DMS79 treated with DMSO at 0.1 percent for 48 hours (cell line): ENCODE measurements around the gene MACROD2.
"Not testable (repeated sequence)": the region's sequence is repeated elsewhere in the genome, so short reads cannot be mapped to it uniquely, and the experiment has no call there.

Source experiments
- DNase-seq: peaks from one replicate; lab custom pipeline; 2025; lab: John Stamatoyannopoulos, UW

Gene MACROD2

DNA sequence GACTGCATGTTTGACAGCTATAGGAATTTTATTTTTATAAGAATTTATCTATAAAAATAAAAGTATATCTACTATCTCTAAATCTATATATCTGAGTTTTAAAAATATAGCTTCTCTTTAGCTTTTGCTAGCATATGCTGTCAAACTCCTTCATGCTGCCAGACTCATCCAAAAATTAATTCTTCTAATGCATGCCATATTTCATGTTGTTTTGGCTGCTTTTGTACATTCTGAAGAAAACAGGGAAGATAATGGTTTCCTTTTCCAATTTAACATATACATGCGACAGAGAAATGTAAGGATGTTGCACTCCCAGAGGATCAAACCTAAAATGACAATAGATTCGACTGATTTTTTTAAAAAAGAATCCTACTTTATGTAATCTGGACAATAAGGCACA is 919.3 kb downstream of the MACROD2 start:
- no peak for DNase-seq

GRCh38 chr20:14915356-14915755 is 920.0 kb downstream of the MACROD2 start:
- no peak for DNase-seq

DNA sequence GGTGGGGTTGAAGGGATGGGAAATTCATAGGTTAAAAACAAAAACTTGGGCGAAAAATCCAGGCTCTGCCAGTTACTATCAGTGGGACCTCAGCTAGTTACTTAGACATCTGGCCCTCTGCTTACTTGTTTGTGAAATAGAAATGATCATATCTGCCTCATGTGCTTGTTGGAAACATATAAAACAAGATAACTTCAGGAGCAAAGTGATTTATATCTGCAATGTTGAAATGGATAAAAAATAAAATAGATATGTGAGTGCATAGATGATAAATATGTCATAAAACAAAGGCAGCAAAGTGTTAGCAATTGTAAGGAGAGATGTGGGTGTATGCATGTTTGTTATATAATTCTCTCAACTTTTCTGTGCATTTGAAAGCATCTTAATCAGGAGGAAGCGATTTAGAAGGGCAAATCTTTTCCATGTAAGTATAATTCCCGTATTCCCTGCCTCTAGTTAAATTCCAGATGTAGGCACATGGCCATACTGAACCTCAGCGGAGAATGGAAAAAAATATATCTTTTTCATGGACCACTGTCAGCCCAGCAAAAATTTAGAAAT is 921.1 kb downstream of the MACROD2 start:
- DNase-seq: no peak

DNA sequence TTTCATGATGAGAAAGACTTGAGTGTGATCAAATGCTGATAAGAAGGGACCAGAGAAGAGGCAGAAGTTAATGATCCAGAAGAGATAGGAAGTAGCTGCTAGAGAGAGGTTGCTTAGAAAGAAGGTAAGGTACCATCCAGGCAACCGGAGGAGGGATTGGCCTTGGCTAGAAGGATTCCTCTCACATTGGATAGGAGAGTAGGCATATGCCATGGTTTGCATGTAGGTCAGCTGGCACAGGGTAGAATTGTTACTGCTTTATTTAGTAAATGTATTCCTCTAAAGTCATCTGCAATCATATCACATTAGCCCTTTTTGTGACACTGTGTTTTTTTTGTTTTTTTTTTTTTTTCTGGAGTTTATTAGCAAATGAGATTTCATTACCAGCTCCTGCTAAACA is 923.0 kb downstream of the MACROD2 start:
- no peak for DNase-seq

DNA sequence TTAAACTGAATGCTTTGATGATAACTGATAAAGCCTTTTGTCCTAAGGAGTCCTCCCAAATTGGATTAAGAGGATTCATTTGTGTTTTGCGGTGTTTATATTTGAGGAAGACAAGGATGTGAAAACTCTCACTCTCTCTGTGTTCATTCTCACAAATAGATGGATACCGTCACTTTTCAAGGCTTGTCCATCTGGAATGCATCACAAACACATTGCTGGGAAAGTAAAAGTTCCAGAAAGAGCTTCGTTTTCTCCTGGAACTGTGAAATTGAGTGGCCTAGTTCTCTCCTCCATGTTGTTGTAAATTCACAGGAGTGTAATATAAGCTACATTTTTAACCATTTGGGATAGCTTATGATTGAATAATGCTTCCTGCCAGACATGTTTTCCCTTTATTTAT is 923.7 kb downstream of the MACROD2 start:
- no peak for DNase-seq

GRCh38 chr20:14919501-14920081 is 924.3 kb downstream of the MACROD2 start:
- no peak for DNase-seq

DNA sequence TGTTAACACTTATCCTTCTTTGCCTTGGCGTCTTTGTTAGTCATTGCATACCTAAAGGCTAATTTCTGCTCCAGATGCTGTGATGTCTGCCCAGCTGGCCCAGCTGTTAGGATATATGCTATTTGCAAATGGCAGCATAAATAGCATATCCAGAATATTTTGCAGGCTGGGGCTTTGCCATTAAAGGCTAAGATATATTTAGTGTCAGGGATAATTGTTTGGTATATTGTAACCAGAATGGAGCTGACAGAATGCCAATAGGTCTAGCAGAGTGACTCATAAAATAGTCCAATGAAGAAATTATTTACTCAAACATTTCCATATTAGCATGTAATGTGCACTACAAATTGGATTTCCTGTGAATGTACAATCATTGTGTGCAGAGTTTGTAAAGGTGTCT is 926.2 kb downstream of the MACROD2 start:
- DNase-seq: no peak

DNA sequence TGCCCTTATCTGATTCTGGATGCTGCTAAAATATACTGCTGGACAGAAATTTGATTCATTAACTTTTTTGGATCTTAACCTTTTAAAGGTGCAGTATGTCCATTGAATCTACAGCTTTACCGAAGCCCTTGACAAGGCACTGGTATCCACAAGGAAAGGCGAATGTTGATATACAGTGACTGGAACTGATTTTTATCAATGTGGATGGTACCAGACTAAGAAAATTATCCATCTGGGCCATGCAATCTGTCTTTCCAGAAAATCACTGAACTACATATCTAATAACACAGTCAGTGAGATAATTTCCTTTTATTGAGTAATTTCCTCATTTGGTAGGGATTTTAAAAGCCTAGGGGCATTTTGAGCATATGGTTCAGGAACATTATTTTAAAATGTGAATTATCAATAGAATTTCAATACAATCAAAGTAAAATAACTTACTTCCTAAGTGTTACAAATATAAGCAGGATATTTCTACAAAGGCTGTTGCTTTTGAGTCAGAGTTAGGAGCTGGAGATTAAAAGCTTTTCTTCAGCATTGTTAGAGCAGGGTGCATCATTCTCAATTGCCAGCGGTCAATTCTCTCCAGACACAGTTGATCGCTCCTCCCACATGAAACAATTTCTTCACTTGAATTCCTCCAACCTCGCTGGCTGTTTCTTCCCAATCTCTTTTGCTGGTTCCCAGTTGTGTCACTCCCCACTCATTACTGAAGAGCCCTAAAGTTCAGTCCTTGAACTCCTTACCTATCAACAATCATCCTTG is 927.4 kb downstream of the MACROD2 start:
- no peak for DNase-seq

DNA sequence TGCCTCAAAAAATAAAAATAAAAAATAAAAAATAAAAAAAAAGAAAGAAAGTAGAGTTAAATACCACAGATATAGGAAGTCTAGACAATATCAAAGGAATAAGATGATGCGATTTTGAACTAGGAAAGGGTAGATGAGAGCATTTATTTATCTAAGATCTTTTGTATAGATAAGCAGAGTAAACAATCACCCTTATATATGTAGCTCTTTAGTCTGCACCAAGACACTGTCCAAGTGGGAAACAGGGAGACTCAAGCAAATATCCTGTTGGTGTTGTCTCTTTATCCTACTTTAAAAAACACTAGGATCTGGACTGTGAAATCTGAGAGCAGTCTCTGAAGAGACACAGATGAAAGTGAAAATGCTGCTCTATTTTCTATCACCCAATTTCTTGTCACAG is 929.1 kb downstream of the MACROD2 start:
- no peak for DNase-seq

DNA sequence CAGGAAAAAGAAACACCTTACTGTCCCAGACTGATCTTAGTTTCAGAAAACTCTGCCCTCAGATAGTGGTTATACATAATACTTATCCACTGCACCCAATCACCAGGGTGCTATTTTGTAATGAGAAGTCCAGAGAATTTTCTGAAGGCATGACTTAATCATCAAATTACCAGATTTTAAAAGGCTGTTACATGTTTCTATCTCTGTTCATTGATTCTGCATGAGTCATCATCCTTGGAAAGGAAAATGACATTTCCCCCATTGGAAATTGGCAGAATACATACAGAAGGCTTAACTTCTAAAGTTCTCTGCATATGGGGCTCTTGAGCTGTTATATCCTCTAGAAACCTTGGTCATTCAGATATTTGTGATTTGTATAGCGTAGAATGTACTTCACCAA is 930.0 kb downstream of the MACROD2 start:
- no peak for DNase-seq

- not testable (repeated sequence) for DNase-seq
Observed at GRCh38 chr20:14926436-14926835, 931.1 kb downstream of the MACROD2 start.

GRCh38 chr20:14928083-14928482 is 932.8 kb downstream of the MACROD2 start:
- DNase-seq: no peak

DNA sequence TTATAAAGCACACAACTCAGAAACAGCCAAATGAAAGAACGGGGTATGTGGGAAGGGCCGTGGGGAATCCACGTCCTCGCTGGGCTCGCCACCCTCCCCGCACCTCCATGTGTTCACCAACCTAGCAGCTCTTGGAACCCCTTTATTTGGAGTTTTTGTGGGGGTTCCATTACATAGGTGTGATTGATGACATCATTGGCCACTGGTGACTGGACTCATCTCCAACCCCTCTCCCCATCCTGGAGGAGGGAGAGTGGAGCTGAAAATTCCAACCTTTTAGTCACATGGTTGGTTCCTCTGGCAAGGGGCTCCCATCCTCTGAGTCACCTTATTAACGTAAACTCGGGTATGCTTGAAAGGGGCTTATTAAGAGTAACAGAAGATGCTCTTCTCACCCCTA is 934.1 kb downstream of the MACROD2 start:
- DNase-seq: no peak

DNA sequence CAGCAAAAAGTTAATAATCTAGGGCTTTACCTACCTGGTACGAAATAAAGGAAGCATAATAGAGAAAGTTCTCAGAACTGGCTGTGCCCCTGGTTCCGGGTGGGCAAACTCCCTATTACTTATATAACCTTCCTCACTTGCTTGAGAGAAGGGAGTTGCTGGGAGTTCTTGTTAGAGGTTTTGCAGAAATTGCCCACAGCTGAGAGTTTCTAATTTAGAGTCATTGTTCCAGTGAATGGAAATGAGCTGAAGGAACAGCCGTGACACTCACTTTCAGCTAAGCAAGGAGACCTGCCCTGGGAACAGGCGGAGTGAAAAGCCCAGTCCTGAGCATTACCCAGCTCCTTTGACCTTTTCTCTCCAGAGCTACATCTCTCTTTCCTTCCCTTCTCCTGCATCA is 936.7 kb downstream of the MACROD2 start:
- DNase-seq: no peak

DNA sequence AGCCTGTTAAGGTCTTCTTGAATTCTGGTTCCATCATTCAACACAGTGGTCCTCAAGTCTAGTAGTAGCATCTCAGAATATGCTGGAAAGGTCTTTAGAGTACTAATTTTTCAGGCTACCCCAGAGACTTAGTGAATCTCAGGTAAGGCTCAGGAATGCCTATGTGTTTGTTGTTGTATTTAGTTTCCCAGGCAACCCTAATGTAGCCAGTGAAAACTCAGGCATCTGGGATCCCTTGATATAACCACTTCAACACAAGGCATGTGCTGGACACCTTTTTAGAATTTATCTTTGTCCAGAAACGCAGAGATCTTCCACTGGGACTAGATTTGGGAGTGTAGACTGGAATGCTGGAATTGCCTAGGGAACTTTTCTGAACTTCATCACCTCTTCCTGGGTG is 940.0 kb downstream of the MACROD2 start:
- no peak for DNase-seq

DNA sequence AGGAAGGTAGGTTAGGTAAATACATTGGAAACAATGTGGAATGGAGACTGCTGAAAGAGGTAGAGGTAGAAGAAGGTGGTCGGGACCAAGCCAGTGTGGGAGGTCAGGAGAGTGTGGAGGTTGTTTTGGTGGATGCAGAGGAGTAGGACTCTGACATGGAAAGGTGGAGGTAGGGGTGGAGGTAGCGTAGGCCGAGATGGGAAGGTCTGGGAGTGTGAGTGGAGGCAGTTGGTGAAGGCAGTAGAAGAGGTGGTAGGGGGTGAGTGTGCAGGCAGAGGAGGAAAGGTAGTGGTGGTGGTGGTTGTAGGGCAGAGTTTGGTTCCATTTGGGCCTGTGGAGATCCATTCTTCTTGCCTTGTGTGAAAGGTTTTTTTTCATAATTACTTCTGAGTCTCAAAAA is 941.7 kb downstream of the MACROD2 start:
- no peak for DNase-seq

DNA sequence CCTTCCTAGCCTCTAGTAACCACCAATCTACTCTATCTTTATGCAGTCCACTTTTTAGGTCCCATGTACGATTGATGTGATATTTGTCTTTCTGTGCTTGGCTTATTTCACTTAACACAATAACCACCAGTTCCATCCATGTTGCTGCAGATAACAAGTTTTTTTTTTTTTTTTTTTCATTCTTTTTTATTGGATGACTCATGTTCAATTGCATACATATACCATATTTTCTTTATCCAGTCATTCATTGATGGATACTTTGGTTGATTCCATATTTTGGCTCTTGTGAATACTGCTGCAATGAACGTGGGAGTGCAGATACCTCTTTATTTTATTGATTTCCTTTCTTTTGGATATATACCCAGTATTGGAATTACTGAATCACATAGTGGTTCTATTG is 942.5 kb downstream of the MACROD2 start:
- no peak for DNase-seq

DNA sequence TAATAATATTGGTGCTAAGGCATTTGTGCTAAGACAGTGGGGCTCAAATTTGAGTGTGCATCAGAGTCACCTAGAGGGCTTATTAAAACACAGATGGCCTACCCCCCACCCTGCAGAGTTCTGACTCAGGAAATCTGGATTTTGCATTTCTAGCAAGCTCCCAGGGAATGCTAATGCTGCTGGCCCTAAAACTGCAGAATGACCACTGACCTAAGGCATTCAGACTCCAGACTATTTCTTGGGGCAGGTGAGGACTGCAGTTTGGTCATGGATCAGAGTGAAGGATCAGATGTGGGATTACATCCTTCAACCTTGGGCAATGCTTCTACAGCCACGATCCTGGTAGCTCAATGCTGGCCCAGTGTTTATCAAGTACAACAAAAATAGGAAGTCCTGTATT is 952.2 kb downstream of the MACROD2 start:
- no peak for DNase-seq

DNA sequence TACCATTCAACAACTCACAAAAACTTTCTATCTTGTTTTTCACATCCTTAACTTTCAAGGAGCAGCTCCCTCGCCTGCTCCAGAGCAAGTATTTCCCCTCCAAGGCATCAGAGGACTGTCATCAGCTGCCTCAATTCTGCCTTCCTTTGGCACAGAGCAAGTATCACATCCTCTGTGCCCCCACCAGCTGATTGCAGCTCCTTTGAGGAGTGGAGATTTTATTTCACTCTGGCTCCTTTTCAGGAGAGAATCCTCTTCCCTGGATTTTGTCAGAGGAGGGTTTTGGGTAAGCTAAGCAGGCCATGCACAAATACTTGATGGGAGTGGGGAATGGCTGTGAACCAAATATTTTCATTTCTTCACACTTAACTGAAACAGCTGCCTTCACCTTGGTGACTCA is 952.6 kb downstream of the MACROD2 start:
- DNase-seq: no peak

DNA sequence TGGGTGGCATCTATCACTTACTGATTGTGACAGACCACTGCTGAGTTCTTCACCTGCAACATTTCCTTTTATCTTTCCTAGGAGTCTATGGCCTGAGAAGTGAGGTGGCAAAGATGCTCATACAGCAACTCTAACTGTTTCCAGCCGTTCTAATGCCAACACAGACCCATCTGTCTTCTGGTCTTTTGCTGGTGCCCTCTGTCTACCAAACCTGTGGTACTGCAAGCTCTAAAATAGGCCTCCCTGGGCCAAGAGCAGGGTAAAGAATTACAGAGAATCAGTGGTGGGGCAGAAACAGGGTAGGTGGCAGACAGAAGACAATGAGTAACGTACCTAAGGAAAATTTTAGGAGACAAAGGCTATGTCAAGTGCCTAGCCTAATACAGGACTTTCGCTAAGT is 953.1 kb downstream of the MACROD2 start:
- DNase-seq: no peak

DNA sequence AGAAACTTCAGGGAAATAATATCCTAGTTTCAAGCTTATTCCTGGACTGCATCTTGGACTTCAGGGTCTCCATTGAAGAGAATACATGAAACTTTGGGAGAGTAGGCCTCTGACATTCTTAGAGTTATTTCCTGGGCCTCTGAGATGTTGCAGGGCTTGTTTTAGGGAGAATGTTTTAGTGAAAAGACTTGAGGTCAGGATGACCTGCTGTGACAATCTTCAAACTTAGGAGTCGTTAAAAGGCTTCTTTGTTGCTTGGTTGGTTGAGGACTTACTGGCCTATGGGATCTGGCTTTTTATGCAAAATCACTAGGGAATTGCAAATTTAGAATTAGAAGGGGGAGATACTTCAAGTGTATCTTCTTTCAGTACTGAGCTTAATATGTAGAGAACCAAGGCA is 955.3 kb downstream of the MACROD2 start:
- DNase-seq: no peak

DNA sequence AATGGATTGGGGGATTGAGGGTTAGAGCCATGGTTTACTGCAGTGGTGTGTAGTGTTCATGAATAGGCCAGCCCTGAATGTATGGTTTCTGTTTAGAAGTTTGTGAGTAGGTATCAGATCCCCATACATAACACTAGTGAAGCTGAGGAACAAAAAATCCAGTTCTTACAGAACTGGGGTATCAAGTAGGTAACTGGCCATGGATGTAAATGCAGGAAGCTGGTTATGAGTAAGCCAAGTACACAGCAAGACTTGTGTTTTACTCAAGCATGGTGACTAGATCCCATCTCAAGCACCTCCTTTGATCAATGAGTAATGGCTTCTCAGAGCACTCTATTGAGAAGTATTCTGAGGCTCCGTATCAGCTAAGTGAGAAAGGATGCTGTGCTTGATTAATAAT is 955.8 kb downstream of the MACROD2 start:
- no peak for DNase-seq

DNA sequence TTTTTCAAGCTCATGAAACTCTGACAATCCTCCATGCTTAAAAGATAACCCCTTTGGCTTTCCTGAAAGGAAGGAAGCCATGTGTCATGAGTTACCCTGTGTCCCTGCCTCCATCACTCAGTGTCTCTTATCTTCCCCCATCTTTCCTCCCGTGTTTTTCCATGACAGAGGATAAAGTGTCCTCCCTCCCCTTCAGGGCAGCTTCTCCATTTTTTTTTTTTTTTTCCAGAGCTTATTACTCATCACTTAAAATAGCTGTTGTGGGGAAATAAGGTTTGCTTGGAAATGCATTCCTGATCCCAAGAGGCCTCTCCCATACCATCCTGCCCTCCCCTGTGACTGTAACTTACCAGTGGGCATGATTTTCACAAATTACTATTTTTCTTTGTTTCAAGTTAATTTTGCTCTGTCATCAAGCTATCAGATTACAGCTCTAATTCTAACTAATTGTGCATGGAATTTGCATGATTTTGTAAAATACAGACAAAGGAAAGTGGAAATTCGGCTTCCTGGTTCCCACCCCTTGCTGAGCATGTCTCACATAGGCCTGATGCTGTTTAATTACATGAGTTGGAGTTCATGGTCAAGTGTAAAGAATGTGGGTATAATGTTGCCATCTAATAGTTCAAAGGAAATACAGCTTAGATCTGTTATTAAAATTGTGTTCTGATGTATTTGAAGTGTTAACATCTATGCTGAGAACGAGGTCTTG is 956.5 kb downstream of the MACROD2 start:
- no peak for DNase-seq
